Measurements from ENCODE around the gene GGT7.

GGT7 gene

DNA sequence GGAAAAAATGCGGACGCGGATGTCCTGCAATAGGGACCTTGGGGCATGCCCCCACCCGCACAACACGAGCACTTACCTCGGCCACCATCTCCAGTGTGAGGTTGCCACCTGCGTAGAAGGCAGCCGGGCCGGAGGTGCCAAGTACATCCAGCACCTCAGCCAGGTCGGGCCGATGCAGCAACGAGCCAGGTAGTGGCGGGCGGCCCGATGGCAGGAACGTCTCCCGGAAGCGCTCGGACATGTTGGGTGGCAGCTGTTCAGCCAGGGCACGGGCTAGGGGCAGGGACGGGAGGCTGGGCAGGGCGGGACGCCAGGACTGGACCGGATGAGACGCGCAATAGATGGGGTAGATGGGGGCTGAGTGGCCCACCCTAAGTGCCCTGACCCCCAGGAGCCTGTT lies 13.3 kb downstream of the GGT7 start:
- no peaks in the 10 kb centered on the region for H3K4me1 ChIP-seq (ENCODE audit: low read depth, poor library complexity, severe bottlenecking)
- no peaks in the 10 kb centered on the region for H4K20me1 ChIP-seq (ENCODE audit: insufficient read depth)
- H3K27me3 ChIP-seq (ENCODE audit: insufficient read depth, low read depth): no peaks in the 10 kb centered on the region
- no peak overlapping the region for H2AFZ ChIP-seq (ENCODE audit: low read depth)
- no peaks in the 10 kb centered on the region for H3K36me3 ChIP-seq (ENCODE audit: insufficient read depth)
- TF ChIP-seq, protein P1, sequence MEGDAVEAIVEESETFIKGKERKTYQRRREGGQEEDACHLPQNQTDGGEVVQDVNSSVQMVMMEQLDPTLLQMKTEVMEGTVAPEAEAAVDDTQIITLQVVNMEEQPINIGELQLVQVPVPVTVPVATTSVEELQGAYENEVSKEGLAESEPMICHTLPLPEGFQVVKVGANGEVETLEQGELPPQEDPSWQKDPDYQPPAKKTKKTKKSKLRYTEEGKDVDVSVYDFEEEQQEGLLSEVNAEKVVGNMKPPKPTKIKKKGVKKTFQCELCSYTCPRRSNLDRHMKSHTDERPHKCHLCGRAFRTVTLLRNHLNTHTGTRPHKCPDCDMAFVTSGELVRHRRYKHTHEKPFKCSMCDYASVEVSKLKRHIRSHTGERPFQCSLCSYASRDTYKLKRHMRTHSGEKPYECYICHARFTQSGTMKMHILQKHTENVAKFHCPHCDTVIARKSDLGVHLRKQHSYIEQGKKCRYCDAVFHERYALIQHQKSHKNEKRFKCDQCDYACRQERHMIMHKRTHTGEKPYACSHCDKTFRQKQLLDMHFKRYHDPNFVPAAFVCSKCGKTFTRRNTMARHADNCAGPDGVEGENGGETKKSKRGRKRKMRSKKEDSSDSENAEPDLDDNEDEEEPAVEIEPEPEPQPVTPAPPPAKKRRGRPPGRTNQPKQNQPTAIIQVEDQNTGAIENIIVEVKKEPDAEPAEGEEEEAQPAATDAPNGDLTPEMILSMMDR (conservative IDR thresholded peaks at IDR 0.05; ENCODE audit: low read depth, low read length): no peak
- no peak overlapping the region for H3K4me3 ChIP-seq (IDR thresholded peaks at IDR 0.05; ENCODE audit: insufficient read depth, low read depth, low read length)
- H3K79me2 ChIP-seq (ENCODE audit: insufficient read depth, low read depth): no peaks in the 10 kb centered on the region
- no peak overlapping the region for H3K27ac ChIP-seq
- no peak overlapping the region for H3K4me2 ChIP-seq
- H3K9ac ChIP-seq: no peak overlapping the region

DNA sequence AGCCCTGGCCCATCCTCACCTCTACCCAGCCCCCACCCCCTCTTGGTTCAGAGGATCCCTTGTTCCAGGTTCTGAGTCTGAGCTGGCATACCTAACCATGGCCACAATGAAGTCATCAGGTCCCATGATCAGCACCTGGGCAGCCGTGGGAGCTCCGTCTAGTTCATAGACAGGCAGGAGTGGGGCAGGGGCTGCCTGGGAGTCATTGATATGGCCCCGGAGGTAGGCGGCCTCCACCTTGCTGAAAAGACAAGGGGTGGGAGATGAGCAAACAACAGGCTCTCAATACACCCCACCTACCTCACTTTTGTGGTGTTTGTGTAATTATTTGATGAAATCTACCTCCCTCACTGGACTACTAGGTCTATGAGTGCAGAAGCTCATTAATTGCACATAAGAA lies 20.4 kb downstream of the GGT7 start:
- TF ChIP-seq, protein P1 (conservative IDR thresholded peaks at IDR 0.05; ENCODE audit: low read depth, low read length): no peak
- no peaks in the 10 kb centered on the region for H3K79me2 ChIP-seq (ENCODE audit: insufficient read depth, low read depth)
- no peaks in the 10 kb centered on the region for H3K4me1 ChIP-seq (ENCODE audit: low read depth, poor library complexity, severe bottlenecking)
- no peak overlapping the region for H2AFZ ChIP-seq (ENCODE audit: low read depth)
- H3K4me2 ChIP-seq: no peak overlapping the region
- H3K4me3 ChIP-seq (IDR thresholded peaks at IDR 0.05; ENCODE audit: insufficient read depth, low read depth, low read length): no peak overlapping the region
- H3K27me3 ChIP-seq (ENCODE audit: insufficient read depth, low read depth): no peaks in the 10 kb centered on the region
- no peaks in the 10 kb centered on the region for H4K20me1 ChIP-seq (ENCODE audit: insufficient read depth)
- no peak overlapping the region for H3K9ac ChIP-seq
- H3K27ac ChIP-seq: no peak overlapping the region
- no peaks in the 10 kb centered on the region for H3K36me3 ChIP-seq (ENCODE audit: insufficient read depth)

- Histone ChIP-seq H3K27ac (no peak overlapping the region), H3K4me2 (no peak overlapping the region), H4K20me1 (ENCODE audit: insufficient read depth) (no peaks in the 10 kb centered on the region), H3K4me3 (IDR thresholded peaks at IDR 0.05; ENCODE audit: insufficient read depth, low read depth, low read length) (no peak overlapping the region), H3K36me3 (ENCODE audit: insufficient read depth) (no peaks in the 10 kb centered on the region), H3K9ac (no peak overlapping the region), H2AFZ (ENCODE audit: low read depth) (no peak overlapping the region), H3K27me3 (ENCODE audit: insufficient read depth, low read depth) (no peaks in the 10 kb centered on the region), H3K79me2 (ENCODE audit: insufficient read depth, low read depth) (no peaks in the 10 kb centered on the region), H3K4me1 (ENCODE audit: low read depth, poor library complexity, severe bottlenecking) (no peaks in the 10 kb centered on the region)
- TF ChIP-seq, protein P1 (conservative IDR thresholded peaks at IDR 0.05; ENCODE audit: low read depth, low read length): no peak
Observed at GRCh38 chr20:34850969-34851368, 21.7 kb downstream of the GGT7 start.

GRCh38 chr20:34849778-34850177 lies 22.9 kb downstream of the GGT7 start:
- no peaks in the 10 kb centered on the region for H3K27me3 ChIP-seq (ENCODE audit: insufficient read depth, low read depth)
- no peak overlapping the region for H2AFZ ChIP-seq (ENCODE audit: low read depth)
- TF ChIP-seq, protein P1 (conservative IDR thresholded peaks at IDR 0.05; ENCODE audit: low read depth, low read length): no peak
- H3K79me2 ChIP-seq (ENCODE audit: insufficient read depth, low read depth): no peaks in the 10 kb centered on the region
- no peak overlapping the region for H3K27ac ChIP-seq
- H3K4me3 ChIP-seq (IDR thresholded peaks at IDR 0.05; ENCODE audit: insufficient read depth, low read depth, low read length): no peak overlapping the region
- H3K4me1 ChIP-seq (ENCODE audit: low read depth, poor library complexity, severe bottlenecking): no peaks in the 10 kb centered on the region
- no peaks in the 10 kb centered on the region for H4K20me1 ChIP-seq (ENCODE audit: insufficient read depth)
- no peak overlapping the region for H3K9ac ChIP-seq
- H3K4me2 ChIP-seq: no peak overlapping the region
- no peaks in the 10 kb centered on the region for H3K36me3 ChIP-seq (ENCODE audit: insufficient read depth)
